ENCODE results near the gene DBP. TPM values are rescaled to one million over a fixed set of nuclear protein-coding genes. Genes with fewer than 3 reads are reported as not detected.
A peak's percentile ranks its signal among the peaks of the same experiment; 100 is the strongest.

Gene DBP
- total RNA-seq (2016; rRNA removed; fragmentation: Illumina TruSeq; extraction: Trizol) (5.5 and 5.8 TPM in 2 replicates), polyA plus RNA-seq (2011; rRNA removed) (1.7 and 2.1 TPM in 2 replicates), polyA minus RNA-seq (2011; rRNA and poly(A)+ RNA removed; ENCODE audit: low replicate concordance) (2.0 and 5.8 TPM in 2 replicates), Bru-seq, nascent RNA (percentile 50 among the genes with signal in this experiment), BruChase-seq, experiment 1, labeled RNA remaining after a 6-hour chase (percentile 52 among the genes with signal in this experiment), BruChase-seq, experiment 2, labeled RNA remaining after a 2-hour chase (percentile 48 among the genes with signal in this experiment)
- total RNA-seq (2016; cell fraction: cytosol; rRNA removed; fragmentation: Illumina TruSeq; extraction: Trizol; ENCODE audit: low read depth): 2.6 and 4.6 TPM in 2 replicates
- 2.5 and 6.3 TPM in 2 replicates for total RNA-seq (2016; cell fraction: insoluble cytoplasmic fraction; rRNA removed; fragmentation: Illumina TruSeq; extraction: Trizol)
- 6.0 TPM in 2 replicates for total RNA-seq (2016; cell fraction: membrane; rRNA removed; fragmentation: Illumina TruSeq; extraction: Trizol)
- 2.5 and 2.9 TPM in 2 replicates for total RNA-seq (2016; cell fraction: nucleus; rRNA removed; fragmentation: Illumina TruSeq; extraction: Trizol)
- 2.1 and 2.5 TPM in 2 replicates for polyA plus RNA-seq (2011; cell fraction: cytosol; rRNA removed)
- 2.7 and 3.2 TPM in 2 replicates for polyA plus RNA-seq (2011; cell fraction: nucleus; rRNA removed)
- 3.6 and 3.7 TPM in 2 replicates for polyA plus RNA-seq (2012)
- 2.3 and 2.6 TPM in 2 replicates for polyA plus RNA-seq (2016; cell fraction: cytosol; fragmentation: Illumina TruSeq; extraction: Trizol; ENCODE audit: low read depth)
- polyA plus RNA-seq (2016; cell fraction: insoluble cytoplasmic fraction; fragmentation: Illumina TruSeq; extraction: Trizol; ENCODE audit: low read depth): 5.2 and 5.4 TPM in 2 replicates
- 2.9 and 5.4 TPM in 2 replicates for polyA plus RNA-seq (2016; cell fraction: membrane; fragmentation: Illumina TruSeq; extraction: Trizol; ENCODE audit: low read depth)
- polyA plus RNA-seq (2016; cell fraction: nucleus; fragmentation: Illumina TruSeq; extraction: Trizol; ENCODE audit: insufficient read depth, low read depth): 5.1 and 6.2 TPM in 2 replicates
- 2.3 and 2.7 TPM in 2 replicates for polyA minus RNA-seq (2011; cell fraction: cytosol; rRNA and poly(A)+ RNA removed)
- polyA minus RNA-seq (2011; cell fraction: nucleus; rRNA and poly(A)+ RNA removed): 1.5 and 3.0 TPM in 2 replicates
- long read RNA-seq, experiment 1, partial matches to known transcripts: 0 of 1 reads
- long read RNA-seq, experiment 1, other reads (novel, unspliced or antisense): 1 of 1 reads
- long read RNA-seq, experiment 2, transcript DBP-201 (4 exons, 2,229 nt): major isoform, 7 of 19 reads
- long read RNA-seq, experiment 2, partial matches to known transcripts: 9 of 19 reads
- long read RNA-seq, experiment 2, other reads (novel, unspliced or antisense): 0 of 19 reads

- Histone ChIP-seq H3K4me1 (ENCODE audit: insufficient read depth, low read length) (peaks cover 76% of the 10 kb centered on the region), H3K9ac (ENCODE audit: insufficient read depth, low read depth, low read length) (peak within 1 kb of the TSS; percentile 49), H2AFZ (ENCODE audit: low read length) (no peak within 1 kb of the TSS), H3K79me2 (ENCODE audit: insufficient read depth, low read length) (no peaks in the 10 kb centered on the region), H3K4me2 (ENCODE audit: low read depth, low read length) (peak within 1 kb of the TSS; percentile 96), H3K27me3 (ENCODE audit: control insufficient read depth in 1 of 2, insufficient read depth in 2 of 2, low read length in 2 of 2) (peaks cover 0 to 8% of the 10 kb centered on the region in 2 experiments; a peak in 3 of 5 replicates), H3K27ac (ENCODE audit: extremely low read length, insufficient read depth, low read length) (peak within 1 kb of the TSS; percentile 70), H4K20me1 (ENCODE audit: insufficient read depth, low read length) (no peaks in the 10 kb centered on the region), H3K9me3 (ENCODE audit: low read length) (no peaks in the 10 kb centered on the region), H3K4me3 (replicated peaks in 1 of 3; ENCODE audit: insufficient read depth in 1 of 3, low read depth in 2 of 3, low read length in 3 of 3) (peak within 1 kb of the TSS; percentile 56 to 76 (median 59)), H3K36me3 (replicated peaks in 1 of 2; ENCODE audit: control insufficient read depth in 1 of 2, insufficient read depth in 2 of 2, low read length in 2 of 2) (no peaks in the 10 kb centered on the region)
- 0% methylated on average over 8 of the region's 40 CpGs for WGBS (ENCODE audit: low lambda C conversion rate)
- ATAC-seq (peak; percentile 50), FAIRE-seq (no peak), DNase-seq (ENCODE audit: low spot score) (no peak)
- CTCF ChIA-PET (ENCODE audit: low intra/inter-chr PET ratio, low total read pairs): interaction anchor here (0.9 kb wide), 1 partner anchor 10 kb away, joined by 3 read pairs; the partner anchor contains the start of gene CA11
- in situ Hi-C loops (cut with HindIII; ENCODE audit: extremely low pct_ligation_motif_present, low pct_unique_long_range_greater_than_20kb): no loop called here
- BruUV-seq (replicated peaks): no TSS peak
- POLR2A ChIA-PET: interaction anchor here (1.1 to 2.0 kb wide), 3 partner anchors 9 to 18 kb away, joined by 4 to 12 read pairs (median 4); partner anchors contain the start of genes CA11, RPL18 and SPHK2
- intact Hi-C loops (cut with micrococcal nuclease; ENCODE audit: unreplicated experiment): no loop called here
- TF ChIP-seq AGO1 (IDR thresholded peaks at IDR 0.05; ENCODE audit: low read depth, low read length, poor library complexity, severe bottlenecking): no peak
- no peak for TF ChIP-seq PATZ1 (CRISPR knock-in tag; IDR thresholded peaks at IDR 0.05)
- TF ChIP-seq ZNF678 (CRISPR knock-in tag; IDR thresholded peaks at IDR 0.05): 0 out of 2 replicates have a peak, but pooled peaks have one; percentile 2
- no peak for TF ChIP-seq TCF12 (IDR thresholded peaks at IDR 0.05)
- TF ChIP-seq TCF12 (CRISPR knock-in tag; IDR thresholded peaks at IDR 0.05): peak; percentile 29; the same call in 1 of the 2 replicates
- 0 out of 2 replicates have a peak, but pooled peaks have one; percentile 5 for TF ChIP-seq TOE1 (CRISPR knock-in tag; IDR thresholded peaks at IDR 0.05)
- TF ChIP-seq ZNF484 (CRISPR knock-in tag; IDR thresholded peaks at IDR 0.05; ENCODE audit: borderline replicate concordance, low read depth): 0 out of 2 replicates have a peak, but pooled peaks have one; percentile 27
- 0 out of 2 replicates have a peak, but pooled peaks have one; percentile 20 for TF ChIP-seq ZNF740 (CRISPR knock-in tag; IDR thresholded peaks at IDR 0.05)
- peak; percentile 12; the same call in 1 of the 2 replicates for TF ChIP-seq RAD21 (CRISPR knock-in tag; IDR thresholded peaks at IDR 0.05)
- 0 out of 2 replicates have a peak, but pooled peaks have one; percentile 3 for TF ChIP-seq YEATS4 (CRISPR knock-in tag; IDR thresholded peaks at IDR 0.05; ENCODE audit: borderline replicate concordance)
- 0 out of 2 replicates have a peak, but pooled peaks have one; percentile 11 for TF ChIP-seq ZNF891 (CRISPR knock-in tag; IDR thresholded peaks at IDR 0.05)
- peak; percentile 56 for TF ChIP-seq UBTF (CRISPR knock-in tag; IDR thresholded peaks at IDR 0.05)
- no peak for TF ChIP-seq ZNF850 (CRISPR knock-in tag; conservative IDR thresholded peaks at IDR 0.05)
Measured at GRCh38 chr19:48636859-48637448, at the start of gene DBP. TSS of gene DBP (minus strand) at chr19:48637379. CDS start at chr19:48636994, 385 bp downstream.

Data from HepG2 (cell line).